ENCODE data around the gene CRADD. TPM values are rescaled to one million over a fixed set of nuclear protein-coding genes. Genes with fewer than 3 reads are reported as not detected.

Gene CRADD
- total RNA-seq, 4 donors from 2014 or later, result 43.7 to 76.1 (median 51.0) TPM

GRCh38 chr12:93742110-93742934, 65.1 kb downstream of the CRADD start:
- 0% methylated on average over 27 to 30 of the region's 45 CpGs for WGBS, 2 donors
- intact Hi-C loops (cut with DNase I), result loop anchor here (5.0 kb wide), 1 partner anchor 170 kb away; the partner anchor contains the start of gene SOCS2

GRCh38 chr12:93743229-93743998, 66.2 kb downstream of the CRADD start:
- TF ChIP-seq POLR2A (IDR thresholded peaks at IDR 0.05), result no peak
- no peak for TF ChIP-seq CTCF (IDR thresholded peaks at IDR 0.05)
- H3K4me1 ChIP-seq, result peaks cover 17 to 18% of the 10 kb centered on the region in 2 donors
- intact Hi-C loops (cut with DNase I), result loop anchor here (5.0 kb wide), 1 partner anchor 171 kb away; the partner anchor contains the start of gene SOCS2

More at GRCh38 chr12:93742110-93742934, 65.1 kb downstream of the CRADD start:
- peak overlapping the region in 2 of 3 donors; percentile 39 to 41 for H3K4me3 ChIP-seq (replicated peaks in 1 of 3)
- H3K27ac ChIP-seq, result peak overlapping the region; percentile 90 to 98 (median 93)
- no peaks in the 10 kb centered on the region for H3K9me3 ChIP-seq
- H3K4me1 ChIP-seq, result peaks cover 18 to 27% of the 10 kb centered on the region in 2 donors
- peak; percentile 23 to 75 for TF ChIP-seq POLR2A (IDR thresholded peaks at IDR 0.05)
- TF ChIP-seq CTCF (IDR thresholded peaks at IDR 0.05), result peak in 4 of 6 experiments; percentile 29 to 51 (median 38)
- no peaks in the 10 kb centered on the region for H3K36me3 ChIP-seq
- no peaks in the 10 kb centered on the region for H3K27me3 ChIP-seq
- peak; percentile 82 for DNase-seq

GRCh38 chr12:93743999-93744689, 67.0 kb downstream of the CRADD start:
- Histone ChIP-seq H3K4me1 (peaks cover 18% of the 10 kb centered on the region in 2 donors), H3K36me3 (no peaks in the 10 kb centered on the region), H3K27me3 (no peaks in the 10 kb centered on the region), H3K9me3 (no peaks in the 10 kb centered on the region), H3K27ac (peak overlapping the region; percentile 16 to 98 (median 37)), H3K4me3 (replicated peaks in 1 of 3) (no peak overlapping the region)
- no peak for DNase-seq
- TF ChIP-seq CTCF (IDR thresholded peaks at IDR 0.05), result no peak
- TF ChIP-seq POLR2A (IDR thresholded peaks at IDR 0.05), result no peak
- WGBS, 2 donors, result 91 to 97% methylated on average over 4 of the region's 4 CpGs
- intact Hi-C loops (cut with DNase I), result loop anchor here (5.0 kb wide), 1 partner anchor 172 kb away; the partner anchor contains the start of gene SOCS2

More at GRCh38 chr12:93743229-93743998, 66.2 kb downstream of the CRADD start:
- H3K27me3 ChIP-seq, result no peaks in the 10 kb centered on the region
- 90 to 92% methylated on average over 9 of the region's 9 CpGs for WGBS, 2 donors
- no peak overlapping the region for H3K4me3 ChIP-seq (replicated peaks in 1 of 3)
- no peaks in the 10 kb centered on the region for H3K9me3 ChIP-seq
- no peaks in the 10 kb centered on the region for H3K36me3 ChIP-seq
- peak overlapping the region; percentile 90 to 98 (median 93) for H3K27ac ChIP-seq
- DNase-seq, result no peak

- DNase-seq, result no peak
- no peak overlapping the region for H3K4me3 ChIP-seq (replicated peaks in 1 of 3)
- H3K4me1 ChIP-seq, result peaks cover 15 to 23% of the 10 kb centered on the region in 2 donors
- H3K27ac ChIP-seq, result no peak overlapping the region
- no peaks in the 10 kb centered on the region for H3K27me3 ChIP-seq
- TF ChIP-seq CTCF (IDR thresholded peaks at IDR 0.05), result no peak
- H3K36me3 ChIP-seq, result no peaks in the 10 kb centered on the region
- WGBS, 2 donors, result 93 to 95% methylated on average over 2 of the region's 2 CpGs
- H3K9me3 ChIP-seq, result no peaks in the 10 kb centered on the region
- intact Hi-C loops (cut with DNase I), result no loop called here
Measured at GRCh38 chr12:93745286-93745685, 68.1 kb downstream of the CRADD start.

Data from thyroid gland (tissue), 4 donors.